GM12878 (cell line): ENCODE results near the gene PXMP4. TPM values are rescaled to one million over a fixed set of nuclear protein-coding genes. Genes with fewer than 3 reads are reported as not detected.

Source experiments
- ATAC-seq: fragments of 200-7000 bp; cut with Tn5 transposase; 3 replicates; pipeline ENCODE4 v1.9.1; 2020; ENCODE audit warnings: mild to moderate bottlenecking, moderate library complexity
- BruUV-seq: library from RNA; stranded (reverse); fragments of 400-500 nt; replicated peaks from 2 replicates; lab custom pipeline; 2021; lab: Mats Ljungman, UMichigan
- CTCF ChIA-PET: fragments of 300-600 bp; sonication (Branson Sonifier 250); formaldehyde crosslinking; extraction: SDS; loops from one replicate; lab custom pipeline; 2021; ENCODE audit warnings: inconsistent platforms; lab: Yijun Ruan, JAX
- POLR2A ChIA-PET: fragments of 350-600 bp; formaldehyde crosslinking; extraction: SDS; loops from one replicate; lab custom pipeline; 2021; ENCODE audit warnings: inconsistent platforms; lab: Charles Lee
- RAD21 ChIA-PET: fragments of 300-600 bp; sonication (Branson Sonifier 250); formaldehyde crosslinking; loops from one replicate; lab custom pipeline; 2023; ENCODE audit warnings: antibody characterized with exemption; ENCODE audit not compliant: unreplicated experiment; lab: Charles Lee
- SMC1A ChIA-PET: fragments of 300-600 bp; sonication (Branson Sonifier 250); formaldehyde crosslinking; loops from one replicate; lab custom pipeline; 2023; ENCODE audit not compliant: unreplicated experiment, uncharacterized antibody; lab: Charles Lee
- DNase-seq: peaks from one replicate; pipeline ENCODE4 v3.0.0-alpha.2; 2011; ENCODE audit warnings: low read depth, low spot score
- FAIRE-seq: peaks from 3 replicates; lab custom pipeline; 2011; peaks lifted over from hg19 to GRCh38; lab: Jason Lieb, UNC
- H2AFZ ChIP-seq: 2 replicates; pipeline ENCODE4 v1.6.0; 2011; ENCODE audit warnings: low read depth, low read length, control low read depth; ENCODE audit not compliant: control insufficient read depth
- H3K27ac ChIP-seq: 2 replicates; pipeline ENCODE4 v1.5.1; 2011; ENCODE audit warnings: control low read depth; ENCODE audit not compliant: control insufficient read depth, insufficient read depth
- H3K27me3 ChIP-seq, 2 experiments: replicated peaks in 1 of 2; 2 replicates each; pipeline versions ENCODE4 v1.6.0 to v1.6.1; 2011; ENCODE audit warnings: low read length in 1 of 2; ENCODE audit not compliant: control insufficient read depth in 2 of 2, insufficient read depth in 2 of 2
- H3K36me3 ChIP-seq, 2 experiments: 2 replicates each; pipeline ENCODE4 v1.5.1; 2011; ENCODE audit warnings: low read length in 1 of 2; ENCODE audit not compliant: control insufficient read depth in 2 of 2, insufficient read depth in 2 of 2
- H3K4me1 ChIP-seq: 2 replicates; pipeline ENCODE4 v1.6.1; 2011; ENCODE audit warnings: mild to moderate bottlenecking, low read length, moderate library complexity, mixed read lengths; ENCODE audit not compliant: control insufficient read depth, insufficient read depth
- H3K4me2 ChIP-seq: 2 replicates; pipeline ENCODE4 v1.6.0; 2011; ENCODE audit warnings: control low read depth; ENCODE audit not compliant: control insufficient read depth, insufficient read depth
- H3K4me3 ChIP-seq: fragments of 200-600 bp; sonication (generic); 2 replicates; pipeline ENCODE4 v1.5.1; 2016
- H3K79me2 ChIP-seq: 2 replicates; pipeline ENCODE4 v1.6.0; 2011; ENCODE audit warnings: low read length; ENCODE audit not compliant: control insufficient read depth, insufficient read depth
- H3K9ac ChIP-seq: 2 replicates; pipeline ENCODE4 v1.8.0; 2011; ENCODE audit warnings: low read length, control low read depth, mixed read lengths; ENCODE audit not compliant: control insufficient read depth, insufficient read depth
- H3K9me3 ChIP-seq: replicated peaks from 3 replicates; pipeline ENCODE4 v1.5.1; 2011; ENCODE audit warnings: mild to moderate bottlenecking, low read length; ENCODE audit not compliant: control insufficient read depth, insufficient read depth
- H4K20me1 ChIP-seq: 2 replicates; pipeline ENCODE4 v1.6.0; 2011; ENCODE audit not compliant: control insufficient read depth, insufficient read depth
- ASH2L ChIP-seq: fragments of 300-600, 200-600 bp; sonication (generic); IDR thresholded peaks from 2 replicates; pipeline ENCODE4 v1.6.1; 2017; ENCODE audit warnings: low read depth, mild to moderate bottlenecking, borderline replicate concordance
- ATF7 ChIP-seq: fragments of 450-650 bp; IDR thresholded peaks from 2 replicates; pipeline ENCODE4 v1.6.1; 2016; ENCODE audit warnings: low read depth, mild to moderate bottlenecking
- EED ChIP-seq: sonication (generic); IDR thresholded peaks from 2 replicates; pipeline ENCODE4 v1.6.1; 2016; ENCODE audit warnings: antibody characterized with exemption, low read depth
- EGR1 ChIP-seq, 2 experiments: IDR thresholded peaks; 1 replicate in 1 of 2; 2 replicates in 1 of 2; pipeline ENCODE4 v1.6.1; 2011 to 2012; ENCODE audit warnings: low read depth in 2 of 2, low read length in 2 of 2, borderline replicate concordance in 1 of 2, mild to moderate bottlenecking in 1 of 2, moderate library complexity in 1 of 2
- ETV6 ChIP-seq, 2 experiments: fragments of 450-650 bp in 1 of 2; IDR thresholded peaks in 1 of 2; conservative IDR thresholded peaks in 1 of 2; 2 replicates each; pipeline ENCODE4 v1.6.1; 2014; ENCODE audit warnings: antibody characterized with exemption in 1 of 2, borderline replicate concordance in 1 of 2, low read depth in 1 of 2, mild to moderate bottlenecking in 1 of 2, moderate library complexity in 1 of 2
- EZH2 ChIP-seq: IDR thresholded peaks from 2 replicates; pipeline ENCODE4 v1.6.1; 2012; ENCODE audit warnings: low read depth, mild to moderate bottlenecking, control low read depth, inconsistent platforms, low read length, borderline replicate concordance; ENCODE audit not compliant: control insufficient read depth
- KDM1A ChIP-seq: fragments of 200-600 bp; sonication (generic); IDR thresholded peaks from 2 replicates; pipeline ENCODE4 v1.6.1; 2016; ENCODE audit warnings: borderline replicate concordance
- PAX8 ChIP-seq: fragments of 450-650 bp; IDR thresholded peaks from 2 replicates; pipeline ENCODE4 v1.6.1; 2017; ENCODE audit warnings: mild to moderate bottlenecking, moderate library complexity
- RB1 ChIP-seq: fragments of 450-650 bp; formaldehyde crosslinking; IDR thresholded peaks from 2 replicates; pipeline ENCODE4 v1.6.1; 2017; ENCODE audit warnings: mild to moderate bottlenecking, borderline replicate concordance
- RBBP5 ChIP-seq: fragments of 200-600 bp; sonication (generic); conservative IDR thresholded peaks from 2 replicates; pipeline ENCODE4 v1.6.1; 2016
- SIX5 ChIP-seq: IDR thresholded peaks from 2 replicates; pipeline ENCODE4 v1.6.1; 2011; ENCODE audit warnings: mild to moderate bottlenecking, low read depth, low read length, moderate library complexity; ENCODE audit not compliant: severe bottlenecking
- SMAD1 ChIP-seq: fragments of 450-650 bp; IDR thresholded peaks from 2 replicates; pipeline ENCODE4 v1.6.1; 2018; ENCODE audit warnings: mild to moderate bottlenecking, low read depth; ENCODE audit not compliant: partially characterized antibody
- TCF12 ChIP-seq: IDR thresholded peaks from 2 replicates; pipeline ENCODE4 v1.6.1; 2011; ENCODE audit warnings: low read depth, mild to moderate bottlenecking, low read length
- WRNIP1 ChIP-seq: IDR thresholded peaks from 2 replicates; pipeline ENCODE4 v1.6.1; 2011; ENCODE audit warnings: low read depth, low read length, improper control_type of control experiment, borderline replicate concordance
- WGBS: methylation state at CpG from one replicate; pipeline ENCODE4 v1.1.6; 2016; ENCODE audit warnings: low lambda C conversion rate; ENCODE audit not compliant: insufficient replicate concordance, insufficient coverage; ENCODE audit errors: missing lambda C conversion rate; 5-methylcytosine and 5-hydroxymethylcytosine counted together
- in situ Hi-C: fragments of 300-500 bp; cut with MboI; formaldehyde crosslinking; loops from 9 replicates; pipeline ENCODE4 v1.14.3; 2018; ENCODE audit warnings: mixed read lengths
- intact Hi-C: fragments of 100-400 bp; cut with micrococcal nuclease; formaldehyde crosslinking; loops from one replicate; pipeline ENCODE4 v1.14.2; 2022; ENCODE audit not compliant: unreplicated experiment
- polyA plus RNA-seq, 11 experiments: library from polyadenylated mRNA; depleted of rRNA in 4 of 11; unstranded in 6 of 11; stranded (reverse) in 5 of 11; fragments of >200 nt; fragmentation: Nextera tagmentation in 4 of 11; fragmentation: Illumina TruSeq in 1 of 11; extraction: Ambion mirVana in 4 of 11; extraction: Trizol in 1 of 11; gene quantifications; 1 replicate in 1 of 11; 2 replicates in 10 of 11; pipeline versions ENCODE4 v1.2.1 to v1.2.3, GENCODE V29; 2011 to 2016; ENCODE audit warnings: inconsistent platforms in 2 of 11, missing spikeins in 2 of 11, low read depth in 1 of 11
- total RNA-seq, 4 experiments: library from RNA; depleted of rRNA in 3 of 4; stranded (reverse); fragments of >200 nt in 3 of 4; fragmentation: Illumina TruSeq in 1 of 4; extraction: Trizol in 1 of 4; gene quantifications; 2 replicates each; pipeline versions ENCODE4 v1.2.1 to v1.2.3, GENCODE V29; 2013 to 2021
- TF ChIP-seq, protein P1 (sequence below): IDR thresholded peaks from 2 replicates; pipeline ENCODE4 v1.6.1; 2012; ENCODE audit warnings: improper control_type of control experiment, low read depth, low read length; ENCODE audit not compliant: insufficient replicate concordance
- TF ChIP-seq, protein P2 (sequence below): IDR thresholded peaks from 2 replicates; pipeline ENCODE4 v1.6.1; 2012; ENCODE audit warnings: low read depth, low read length, improper control_type of control experiment

The PXMP4 gene
- total and polyA plus RNA-seq, 10 of the 15 experiments (the other 5 are each of a cell fraction or from before 2014, with no cell fraction given): 3.6 to 19.2 (median 8.6) TPM

DNA sequence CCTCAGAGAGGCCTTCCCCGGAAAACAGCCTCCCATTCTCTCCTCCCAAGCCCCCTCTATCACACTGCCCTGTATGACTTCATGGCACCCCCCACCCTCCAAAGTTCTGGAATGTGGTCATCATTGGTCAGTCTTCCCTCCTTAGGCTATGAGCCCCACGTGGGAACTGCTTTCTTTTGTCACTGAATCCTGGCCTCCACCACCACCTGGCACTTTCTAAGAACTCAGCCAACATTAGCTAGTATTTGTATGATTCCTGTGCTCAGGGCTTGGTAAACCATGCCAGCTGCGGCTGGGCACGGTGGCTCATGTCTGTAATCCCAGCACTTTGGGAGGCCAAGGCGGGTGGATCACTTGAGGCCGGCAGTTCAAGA lies 25.5 kb downstream of the PXMP4 start (continued):
- TF ChIP-seq ATF7: no peak

DNA sequence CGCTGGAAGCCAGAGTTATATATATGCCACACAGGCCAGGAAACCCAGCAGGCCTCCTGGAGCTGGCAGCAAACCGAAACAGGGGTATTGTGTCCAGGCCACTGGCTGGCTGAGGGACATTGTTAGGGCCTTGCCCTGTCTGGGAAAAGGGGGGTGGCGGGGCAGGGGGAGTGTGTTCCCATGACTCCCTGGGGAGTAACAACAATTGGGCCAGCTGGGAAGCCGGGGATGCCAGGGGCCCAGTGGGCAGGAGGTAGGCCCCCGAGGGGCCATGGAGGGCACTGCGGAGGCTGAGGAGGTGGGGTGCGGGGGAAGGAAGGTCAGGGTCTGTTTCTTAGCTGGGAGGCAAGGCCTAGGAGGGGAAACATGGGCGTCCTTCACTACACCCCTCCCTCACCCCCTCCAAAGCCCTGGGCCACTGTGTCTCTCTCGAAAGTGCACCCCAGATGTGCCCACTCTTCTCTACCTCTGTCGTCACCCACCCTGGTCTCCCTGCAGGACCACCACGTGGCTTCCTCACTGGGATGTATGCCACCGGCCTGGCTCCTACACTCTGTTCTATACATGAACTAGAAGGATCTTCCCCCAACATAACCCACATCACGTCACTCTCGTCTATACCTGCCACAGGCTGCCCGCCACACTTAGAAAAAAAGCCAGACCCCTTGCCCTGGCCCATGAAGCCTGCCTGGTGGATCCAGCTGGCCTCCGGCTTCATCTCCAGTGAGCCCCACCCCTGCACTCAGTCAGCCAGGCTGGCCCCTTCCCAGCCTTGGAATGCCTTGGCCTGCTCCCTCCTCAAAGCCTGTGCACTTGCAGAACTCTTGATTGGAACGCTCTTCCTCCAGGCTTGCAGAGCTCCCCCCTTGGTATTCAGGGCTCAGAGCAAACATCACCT lies 26.1 kb downstream of the PXMP4 start:
- Histone ChIP-seq H3K4me2 (no peak overlapping the region), H3K4me3 (no peak overlapping the region), H3K9me3 (no peaks in the 10 kb centered on the region), H3K27ac (no peak overlapping the region), H3K27me3 (no peaks in the 10 kb centered on the region), H3K36me3 (no peaks in the 10 kb centered on the region), H3K4me1 (no peaks in the 10 kb centered on the region), H2AFZ (no peak overlapping the region), H4K20me1 (no peaks in the 10 kb centered on the region), H3K9ac (no peak overlapping the region), H3K79me2 (no peaks in the 10 kb centered on the region)
- ChIA-PET POLR2A (no interaction called here), SMC1A (interaction anchor here (1.1 kb wide), 1 partner anchor 10 kb away, joined by 3 read pairs; no protein-coding TSS in a partner anchor), CTCF (no interaction called here), RAD21 (no interaction called here)
- in situ Hi-C loops (no loop called here), intact Hi-C loops (no loop called here)
- no peak for DNase-seq
- no TSS peak for BruUV-seq
- no peak for FAIRE-seq
- no peak for ATAC-seq
- 64% methylated on average over 17 of the region's 17 CpGs for WGBS
- TF ChIP-seq SMAD1 (no peak), EED (no peak), EZH2 (no peak), EGR1 (IDR thresholded peaks at IDR 0.05; ENCODE audit: borderline replicate concordance in 1 of 2, low read depth in 2 of 2, low read length in 2 of 2) (no peak), RBBP5 (no peak), WRNIP1 (no peak), ASH2L (no peak), ETV6 (conservative IDR thresholded peaks at IDR 0.05 in 1 of 2, IDR thresholded peaks at IDR 0.05 in 1 of 2; ENCODE audit: borderline replicate concordance in 1 of 2, low read depth in 1 of 2) (no peak), TCF12 (no peak), PAX8 (no peak), KDM1A (no peak), SIX5 (no peak), RB1 (no peak)
- TF ChIP-seq, protein P1, sequence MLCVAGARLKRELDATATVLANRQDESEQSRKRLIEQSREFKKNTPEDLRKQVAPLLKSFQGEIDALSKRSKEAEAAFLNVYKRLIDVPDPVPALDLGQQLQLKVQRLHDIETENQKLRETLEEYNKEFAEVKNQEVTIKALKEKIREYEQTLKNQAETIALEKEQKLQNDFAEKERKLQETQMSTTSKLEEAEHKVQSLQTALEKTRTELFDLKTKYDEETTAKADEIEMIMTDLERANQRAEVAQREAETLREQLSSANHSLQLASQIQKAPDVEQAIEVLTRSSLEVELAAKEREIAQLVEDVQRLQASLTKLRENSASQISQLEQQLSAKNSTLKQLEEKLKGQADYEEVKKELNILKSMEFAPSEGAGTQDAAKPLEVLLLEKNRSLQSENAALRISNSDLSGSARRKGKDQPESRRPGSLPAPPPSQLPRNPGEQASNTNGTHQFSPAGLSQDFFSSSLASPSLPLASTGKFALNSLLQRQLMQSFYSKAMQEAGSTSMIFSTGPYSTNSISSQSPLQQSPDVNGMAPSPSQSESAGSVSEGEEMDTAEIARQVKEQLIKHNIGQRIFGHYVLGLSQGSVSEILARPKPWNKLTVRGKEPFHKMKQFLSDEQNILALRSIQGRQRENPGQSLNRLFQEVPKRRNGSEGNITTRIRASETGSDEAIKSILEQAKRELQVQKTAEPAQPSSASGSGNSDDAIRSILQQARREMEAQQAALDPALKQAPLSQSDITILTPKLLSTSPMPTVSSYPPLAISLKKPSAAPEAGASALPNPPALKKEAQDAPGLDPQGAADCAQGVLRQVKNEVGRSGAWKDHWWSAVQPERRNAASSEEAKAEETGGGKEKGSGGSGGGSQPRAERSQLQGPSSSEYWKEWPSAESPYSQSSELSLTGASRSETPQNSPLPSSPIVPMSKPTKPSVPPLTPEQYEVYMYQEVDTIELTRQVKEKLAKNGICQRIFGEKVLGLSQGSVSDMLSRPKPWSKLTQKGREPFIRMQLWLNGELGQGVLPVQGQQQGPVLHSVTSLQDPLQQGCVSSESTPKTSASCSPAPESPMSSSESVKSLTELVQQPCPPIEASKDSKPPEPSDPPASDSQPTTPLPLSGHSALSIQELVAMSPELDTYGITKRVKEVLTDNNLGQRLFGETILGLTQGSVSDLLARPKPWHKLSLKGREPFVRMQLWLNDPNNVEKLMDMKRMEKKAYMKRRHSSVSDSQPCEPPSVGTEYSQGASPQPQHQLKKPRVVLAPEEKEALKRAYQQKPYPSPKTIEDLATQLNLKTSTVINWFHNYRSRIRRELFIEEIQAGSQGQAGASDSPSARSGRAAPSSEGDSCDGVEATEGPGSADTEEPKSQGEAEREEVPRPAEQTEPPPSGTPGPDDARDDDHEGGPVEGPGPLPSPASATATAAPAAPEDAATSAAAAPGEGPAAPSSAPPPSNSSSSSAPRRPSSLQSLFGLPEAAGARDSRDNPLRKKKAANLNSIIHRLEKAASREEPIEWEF: no peak
- TF ChIP-seq, protein P2, sequence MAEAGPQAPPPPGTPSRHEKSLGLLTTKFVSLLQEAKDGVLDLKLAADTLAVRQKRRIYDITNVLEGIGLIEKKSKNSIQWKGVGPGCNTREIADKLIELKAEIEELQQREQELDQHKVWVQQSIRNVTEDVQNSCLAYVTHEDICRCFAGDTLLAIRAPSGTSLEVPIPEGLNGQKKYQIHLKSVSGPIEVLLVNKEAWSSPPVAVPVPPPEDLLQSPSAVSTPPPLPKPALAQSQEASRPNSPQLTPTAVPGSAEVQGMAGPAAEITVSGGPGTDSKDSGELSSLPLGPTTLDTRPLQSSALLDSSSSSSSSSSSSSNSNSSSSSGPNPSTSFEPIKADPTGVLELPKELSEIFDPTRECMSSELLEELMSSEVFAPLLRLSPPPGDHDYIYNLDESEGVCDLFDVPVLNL: no peak
